A673 (cell line): Measurements from ENCODE around the gene ZNF524. TPM values are rescaled to one million over a fixed set of nuclear protein-coding genes. Genes with fewer than 3 reads are reported as not detected.

ENCODE experiments used
- BruUV-seq: library from RNA; stranded (reverse); fragments of 400-500 nt; replicated peaks from 2 replicates; lab custom pipeline; 2021; lab: Mats Ljungman, UMichigan
- CTCF ChIA-PET: fragments of 300-600 bp; sonication (Branson Sonifier 250); formaldehyde crosslinking; loops from one replicate; lab custom pipeline; 2022; ENCODE audit warnings: antibody characterized with exemption; lab: Charles Lee
- POLR2A ChIA-PET: fragments of 300-600 bp; sonication (Branson Sonifier 250); formaldehyde crosslinking; loops from one replicate; lab custom pipeline; 2022; ENCODE audit warnings: antibody characterized with exemption; ENCODE audit not compliant: low non-redundant PET; lab: Charles Lee
- DNase-seq: peaks from one replicate; pipeline ENCODE4 v3.0.0-alpha.2; 2015; ENCODE audit warnings: low spot score
- H3K27ac ChIP-seq: fragments of 200-600 bp; sonication (generic); 2 replicates; pipeline ENCODE4 v1.5.1; 2016; ENCODE audit warnings: mixed run types, low read depth, mild to moderate bottlenecking, mixed read lengths, antibody characterized with exemption, low read length; ENCODE audit not compliant: poor library complexity, severe bottlenecking
- H3K27me3 ChIP-seq: fragments of 200-600 bp; sonication (generic); replicated peaks from 2 replicates; pipeline ENCODE4 v1.6.1; 2017; ENCODE audit warnings: mixed run types, low read depth, mild to moderate bottlenecking, mixed read lengths, antibody characterized with exemption, low read length; ENCODE audit not compliant: insufficient read depth, poor library complexity
- H3K36me3 ChIP-seq: fragments of 200-600 bp; sonication (generic); 2 replicates; pipeline ENCODE4 v1.6.1; 2016; ENCODE audit warnings: mixed run types, mild to moderate bottlenecking, mixed read lengths, antibody characterized with exemption, low read length; ENCODE audit not compliant: insufficient read depth, poor library complexity, severe bottlenecking
- H3K4me1 ChIP-seq: fragments of 200-600 bp; sonication (generic); 2 replicates; pipeline ENCODE4 v1.6.1; 2017; ENCODE audit warnings: mixed run types, mild to moderate bottlenecking, mixed read lengths, antibody characterized with exemption, low read length; ENCODE audit not compliant: insufficient read depth, poor library complexity, severe bottlenecking
- H3K4me3 ChIP-seq: fragments of 200-600 bp; sonication (generic); 2 replicates; pipeline ENCODE4 v1.5.1; 2016; ENCODE audit warnings: low read depth, mixed run types, mild to moderate bottlenecking, mixed read lengths, low read length; ENCODE audit not compliant: poor library complexity, severe bottlenecking
- H3K9me3 ChIP-seq: fragments of 200-600 bp; sonication (generic); 2 replicates; pipeline ENCODE4 v1.6.1; 2016; ENCODE audit warnings: mixed run types, low read depth, mild to moderate bottlenecking, mixed read lengths, antibody characterized with exemption, low read length; ENCODE audit not compliant: poor library complexity, severe bottlenecking
- EZH2 ChIP-seq: fragments of 200-600 bp; sonication (generic); IDR thresholded peaks from 2 replicates; pipeline ENCODE4 v1.6.1; 2017; ENCODE audit warnings: borderline replicate concordance, low read depth, mild to moderate bottlenecking, mixed read lengths, antibody characterized with exemption, low read length; ENCODE audit not compliant: poor library complexity, severe bottlenecking
- intact Hi-C: fragments of 100-400 bp; cut with micrococcal nuclease; formaldehyde crosslinking; loops from one replicate; pipeline ENCODE4 v1.10.0; 2022; ENCODE audit not compliant: unreplicated experiment
- total RNA-seq: library from RNA; stranded (reverse); gene quantifications from 2 replicates; pipeline ENCODE4 v1.2.3, GENCODE V29; 2021
- TF ChIP-seq, protein P1 (sequence below): fragments of 300-800, 200-600 bp; sonication (generic); conservative IDR thresholded peaks from 2 replicates; pipeline ENCODE4 v1.5.1; 2017; ENCODE audit warnings: low read depth, mild to moderate bottlenecking, antibody characterized with exemption, low read length, moderate library complexity, mixed read lengths

ZNF524 gene
- total RNA-seq, 1 experiment from 2014 or later: 7.5 TPM

DNA sequence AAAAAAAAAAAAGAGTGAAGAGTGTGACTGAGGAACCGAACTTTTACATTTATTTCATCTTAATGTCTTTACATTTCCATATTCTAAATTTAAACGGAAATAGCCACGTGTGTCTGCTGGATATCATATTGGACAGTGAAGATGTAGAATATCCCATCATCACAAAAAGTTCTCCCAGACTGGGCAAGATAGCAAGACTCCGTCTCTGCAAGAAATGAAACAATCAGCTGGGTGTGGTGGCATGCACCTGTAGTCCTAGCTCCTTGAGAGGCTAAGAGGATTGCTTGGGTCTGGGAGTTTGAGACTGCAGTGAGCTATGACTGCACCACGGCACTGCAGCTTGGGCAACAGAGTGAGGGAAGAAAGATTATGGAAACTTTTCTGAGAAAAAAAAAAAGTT lies 23.3 kb upstream of the ZNF524 start:
- no peak overlapping the region for H3K4me3 ChIP-seq
- POLR2A ChIA-PET: no interaction called here
- no peak for DNase-seq
- intact Hi-C loops: no loop called here
- CTCF ChIA-PET: no interaction called here
- H3K27ac ChIP-seq: no peak overlapping the region
- H3K27me3 ChIP-seq: no peaks in the 10 kb centered on the region
- peaks cover 18% of the 10 kb centered on the region for H3K36me3 ChIP-seq
- no peaks in the 10 kb centered on the region for H3K9me3 ChIP-seq
- BruUV-seq: no TSS peak
- TF ChIP-seq, protein P1, sequence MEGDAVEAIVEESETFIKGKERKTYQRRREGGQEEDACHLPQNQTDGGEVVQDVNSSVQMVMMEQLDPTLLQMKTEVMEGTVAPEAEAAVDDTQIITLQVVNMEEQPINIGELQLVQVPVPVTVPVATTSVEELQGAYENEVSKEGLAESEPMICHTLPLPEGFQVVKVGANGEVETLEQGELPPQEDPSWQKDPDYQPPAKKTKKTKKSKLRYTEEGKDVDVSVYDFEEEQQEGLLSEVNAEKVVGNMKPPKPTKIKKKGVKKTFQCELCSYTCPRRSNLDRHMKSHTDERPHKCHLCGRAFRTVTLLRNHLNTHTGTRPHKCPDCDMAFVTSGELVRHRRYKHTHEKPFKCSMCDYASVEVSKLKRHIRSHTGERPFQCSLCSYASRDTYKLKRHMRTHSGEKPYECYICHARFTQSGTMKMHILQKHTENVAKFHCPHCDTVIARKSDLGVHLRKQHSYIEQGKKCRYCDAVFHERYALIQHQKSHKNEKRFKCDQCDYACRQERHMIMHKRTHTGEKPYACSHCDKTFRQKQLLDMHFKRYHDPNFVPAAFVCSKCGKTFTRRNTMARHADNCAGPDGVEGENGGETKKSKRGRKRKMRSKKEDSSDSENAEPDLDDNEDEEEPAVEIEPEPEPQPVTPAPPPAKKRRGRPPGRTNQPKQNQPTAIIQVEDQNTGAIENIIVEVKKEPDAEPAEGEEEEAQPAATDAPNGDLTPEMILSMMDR: no peak
- no peak for TF ChIP-seq EZH2
- no peaks in the 10 kb centered on the region for H3K4me1 ChIP-seq

DNA sequence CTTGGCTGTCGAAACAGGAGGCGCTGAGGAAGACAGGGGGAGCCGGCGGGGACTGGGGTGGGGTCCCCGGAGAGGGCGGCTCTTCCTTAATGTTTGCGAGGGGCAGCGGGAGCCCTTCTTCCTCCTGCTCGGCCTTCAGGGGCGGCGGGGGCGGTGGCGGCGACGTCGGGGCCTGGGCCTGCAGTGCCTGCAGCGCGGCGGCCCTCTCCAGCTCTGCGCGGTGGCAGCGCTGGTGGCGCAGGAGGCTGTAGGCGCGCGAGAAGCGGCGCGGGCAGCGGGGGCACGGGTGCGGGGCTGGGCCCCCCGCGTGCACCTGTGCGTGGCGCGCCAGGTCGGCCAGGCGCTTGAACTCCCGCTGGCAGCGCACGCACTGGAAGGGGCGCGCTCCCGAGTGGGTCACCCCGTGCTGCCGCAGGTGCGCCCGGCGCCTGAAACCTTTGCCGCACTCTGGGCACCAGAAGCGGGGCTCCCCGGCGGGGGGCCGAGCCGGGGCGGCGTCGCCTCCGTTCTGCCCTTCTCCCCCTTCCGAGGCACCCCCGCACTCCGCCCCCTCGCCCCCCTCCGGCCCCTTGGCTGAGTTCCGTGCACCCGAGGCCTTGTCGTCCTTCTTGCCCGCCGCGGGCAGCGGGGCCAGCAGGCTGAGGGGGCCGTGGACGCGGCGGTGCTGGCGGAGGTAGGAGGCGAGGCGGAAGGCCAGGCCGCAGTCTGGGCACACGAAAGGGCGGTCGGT lies 21.9 kb upstream of the ZNF524 start:
- BruUV-seq: no TSS peak
- no peak for DNase-seq
- no peak overlapping the region for H3K27ac ChIP-seq
- intact Hi-C loops: no loop called here
- H3K4me3 ChIP-seq: no peak overlapping the region
- ChIA-PET CTCF (no interaction called here), POLR2A (no interaction called here)
- H3K9me3 ChIP-seq: no peaks in the 10 kb centered on the region
- H3K4me1 ChIP-seq: no peaks in the 10 kb centered on the region
- no peaks in the 10 kb centered on the region for H3K27me3 ChIP-seq
- H3K36me3 ChIP-seq: peaks cover 18% of the 10 kb centered on the region
- TF ChIP-seq, protein P1: no peak
- TF ChIP-seq EZH2: no peak

DNA sequence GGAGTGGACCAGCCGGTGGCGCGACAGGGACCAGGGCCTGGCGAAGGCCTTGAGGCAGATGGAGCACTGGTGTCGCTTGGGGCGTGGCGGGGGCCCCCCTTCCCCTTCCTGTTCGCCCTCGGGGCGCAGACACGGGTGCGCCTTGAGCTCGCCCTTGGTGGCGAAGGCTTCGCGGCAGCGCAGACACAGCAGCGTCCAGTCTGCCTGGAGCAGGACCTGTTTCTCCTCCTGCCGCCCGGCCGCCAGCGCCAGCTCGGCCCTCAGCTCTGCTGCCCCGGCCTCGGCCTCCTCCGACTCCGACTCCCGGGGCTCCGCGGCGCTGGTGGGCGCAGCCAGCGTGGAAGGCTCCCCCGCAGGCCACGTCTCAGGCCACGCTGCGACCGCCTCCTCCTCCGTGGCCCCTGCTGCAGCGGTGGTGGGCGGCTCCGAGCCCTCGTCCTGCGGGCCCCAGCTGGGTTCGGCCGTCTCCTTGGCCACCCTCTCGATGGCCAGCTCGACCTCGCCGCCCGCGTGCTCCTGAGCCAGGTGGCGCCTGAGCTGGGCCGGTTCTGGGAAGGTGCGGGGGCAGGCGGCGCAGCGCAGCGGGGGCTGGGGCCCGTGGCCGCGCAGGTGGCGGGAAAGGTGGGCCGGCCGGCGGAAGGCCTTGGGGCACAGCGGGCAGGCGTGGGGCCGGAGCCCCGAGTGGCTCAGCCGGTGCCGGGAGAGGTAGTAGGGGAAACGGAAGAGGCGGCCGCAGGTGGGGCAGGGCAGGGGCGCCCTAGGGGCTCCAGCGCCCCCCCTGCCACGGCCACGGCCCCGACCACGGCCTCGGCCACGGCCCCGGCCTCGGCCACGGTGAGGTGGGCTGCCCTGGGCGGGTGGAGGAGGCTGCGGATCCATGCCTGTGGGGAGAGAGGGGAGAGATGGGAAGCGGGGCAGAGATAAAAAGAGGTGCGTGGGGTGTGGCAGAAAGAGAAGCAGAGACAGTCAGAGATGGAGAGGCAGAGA lies 21.0 kb upstream of the ZNF524 start:
- TSS peak; percentile 27 for BruUV-seq
- Histone ChIP-seq H3K36me3 (peaks cover 18% of the 10 kb centered on the region), H3K4me3 (peak overlapping the region; percentile 98), H3K27ac (peak overlapping the region; percentile 95), H3K27me3 (no peaks in the 10 kb centered on the region), H3K9me3 (no peaks in the 10 kb centered on the region), H3K4me1 (no peaks in the 10 kb centered on the region)
- TF ChIP-seq, protein P1: no peak
- TF ChIP-seq EZH2: no peak
- DNase-seq: no peak
- intact Hi-C loops: no loop called here
- POLR2A ChIA-PET: no interaction called here
- CTCF ChIA-PET: no interaction called here
